Subcutaneous abdominal adipose tissue (tissue), 5 donors: Measurements from ENCODE around the gene SGIP1.

Experiments used
- H3K27ac ChIP-seq: one replicate; pipeline ENCODE4 v1.7.0; 2013; ENCODE audit warnings: low read depth, mild to moderate bottlenecking, inconsistent platforms, low read length, moderate library complexity
- H3K27me3 ChIP-seq, 5 donors: one replicate each; pipeline ENCODE4 v1.7.0; 2013; ENCODE audit warnings: low read length in 5 of 5, inconsistent platforms in 1 of 5; ENCODE audit not compliant: control insufficient read depth in 5 of 5, insufficient read depth in 4 of 5
- H3K36me3 ChIP-seq, 5 donors: one replicate each; pipeline ENCODE4 v1.7.0; 2013; ENCODE audit warnings: low read length in 5 of 5; ENCODE audit not compliant: control insufficient read depth in 5 of 5, insufficient read depth in 5 of 5
- H3K4me1 ChIP-seq, 5 donors: one replicate each; pipeline ENCODE4 v1.7.0; 2013; ENCODE audit warnings: low read length in 5 of 5, mild to moderate bottlenecking in 3 of 5, moderate library complexity in 1 of 5; ENCODE audit not compliant: control insufficient read depth in 5 of 5, insufficient read depth in 5 of 5
- H3K4me3 ChIP-seq, 5 donors: one replicate each; pipeline ENCODE4 v1.7.0; 2013; ENCODE audit warnings: low read length in 5 of 5, low read depth in 1 of 5
- H3K9ac ChIP-seq, 5 donors: one replicate each; pipeline ENCODE4 v1.7.0; 2013; ENCODE audit warnings: low read length in 5 of 5, mild to moderate bottlenecking in 4 of 5, moderate library complexity in 3 of 5
- H3K9me3 ChIP-seq, 5 donors: one replicate each; pipeline ENCODE4 v1.7.0; 2013; ENCODE audit warnings: low read length in 5 of 5; ENCODE audit not compliant: control insufficient read depth in 5 of 5
- donor health status: healthy.
- donor health status: healthy.
- donor health status: healthy.
- donor health status: healthy.
- donor health status: healthy.

Gene SGIP1

GRCh38 chr1:66644331-66644730, 110.4 kb downstream of the SGIP1 start:
- no peaks in the 10 kb centered on the region for H3K9me3 ChIP-seq
- H3K27ac ChIP-seq: no peak overlapping the region
- no peak overlapping the region for H3K4me3 ChIP-seq
- H3K4me1 ChIP-seq: no peaks in the 10 kb centered on the region
- H3K9ac ChIP-seq: no peak overlapping the region
- H3K36me3 ChIP-seq: no peaks in the 10 kb centered on the region
- H3K27me3 ChIP-seq: no peaks in the 10 kb centered on the region

DNA sequence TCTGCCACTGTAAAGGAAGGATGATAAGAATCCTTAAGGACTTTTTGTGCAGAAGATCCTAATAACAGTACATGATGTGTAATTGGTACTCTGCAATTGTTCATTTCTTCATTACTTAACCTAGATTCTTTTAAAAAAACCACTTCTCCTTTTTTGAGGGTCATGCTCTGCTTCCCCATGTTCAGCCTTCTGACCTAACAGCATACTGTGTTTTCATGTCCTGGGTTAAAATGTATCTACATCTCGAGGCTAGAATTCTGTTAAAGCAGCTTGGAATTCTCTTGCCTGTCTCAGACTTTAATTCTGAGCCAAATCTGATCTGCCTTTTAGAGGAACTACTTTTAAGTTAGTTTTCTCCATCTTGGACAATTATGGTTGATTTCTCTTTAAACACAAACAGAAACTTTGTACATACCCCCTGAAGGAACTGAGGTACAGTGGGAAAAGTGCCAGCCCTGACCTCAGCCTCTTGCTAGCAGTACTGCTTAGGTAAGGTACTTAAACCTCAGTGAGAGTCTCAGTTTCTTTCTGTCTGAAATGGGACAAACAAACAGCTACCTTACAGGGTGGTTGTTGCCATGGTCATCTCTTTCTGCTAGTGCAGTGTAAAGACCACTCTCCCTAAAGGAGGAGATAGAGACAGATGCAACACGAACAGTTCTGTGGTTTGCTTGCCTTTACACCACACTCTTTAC, 115.1 kb downstream of the SGIP1 start:
- H3K4me3 ChIP-seq: no peak overlapping the region
- no peaks in the 10 kb centered on the region for H3K27me3 ChIP-seq
- H3K27ac ChIP-seq: no peak overlapping the region
- no peak overlapping the region for H3K9ac ChIP-seq
- peaks cover 0 to 2% (median 0%) of the 10 kb centered on the region in 5 donors for H3K9me3 ChIP-seq
- H3K36me3 ChIP-seq: no peaks in the 10 kb centered on the region
- no peaks in the 10 kb centered on the region for H3K4me1 ChIP-seq

GRCh38 chr1:66652556-66652955, 118.6 kb downstream of the SGIP1 start:
- Histone ChIP-seq H3K4me3 (no peak overlapping the region), H3K9ac (no peak overlapping the region), H3K27me3 (no peaks in the 10 kb centered on the region), H3K36me3 (no peaks in the 10 kb centered on the region), H3K27ac (no peak overlapping the region), H3K4me1 (no peaks in the 10 kb centered on the region), H3K9me3 (peaks cover 0 to 2% (median 0%) of the 10 kb centered on the region in 5 donors)

DNA sequence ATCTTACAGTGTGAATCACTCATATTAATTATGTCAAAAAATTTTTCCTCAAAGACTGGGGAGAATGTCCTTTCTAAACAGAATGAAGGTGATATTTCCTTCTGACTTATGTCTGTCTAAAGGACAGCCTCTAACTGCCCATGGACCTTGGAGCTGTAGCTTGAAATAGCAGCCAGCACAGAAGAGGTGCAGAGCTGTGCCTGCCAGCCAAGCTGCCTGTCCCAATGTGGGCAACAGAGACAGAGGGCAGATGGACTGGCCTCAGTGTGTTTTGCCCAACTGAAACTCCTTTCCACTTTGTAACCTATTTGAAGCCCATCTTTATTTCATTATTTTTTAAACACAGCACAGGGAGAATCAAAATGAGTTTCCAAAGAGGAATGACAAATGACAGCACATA, 120.7 kb downstream of the SGIP1 start:
- no peak overlapping the region for H3K9ac ChIP-seq
- peaks cover 0 to 2% (median 0%) of the 10 kb centered on the region in 5 donors for H3K9me3 ChIP-seq
- H3K4me3 ChIP-seq: no peak overlapping the region
- no peaks in the 10 kb centered on the region for H3K4me1 ChIP-seq
- no peak overlapping the region for H3K27ac ChIP-seq
- no peaks in the 10 kb centered on the region for H3K36me3 ChIP-seq
- no peaks in the 10 kb centered on the region for H3K27me3 ChIP-seq

- no peak overlapping the region for H3K9ac ChIP-seq
- H3K9me3 ChIP-seq: no peaks in the 10 kb centered on the region
- H3K4me1 ChIP-seq: peaks cover 0 to 5% (median 3%) of the 10 kb centered on the region in 5 donors
- no peak overlapping the region for H3K4me3 ChIP-seq
- H3K36me3 ChIP-seq: no peaks in the 10 kb centered on the region
- H3K27me3 ChIP-seq: no peaks in the 10 kb centered on the region
- no peak overlapping the region for H3K27ac ChIP-seq
These were observed 137.5 kb downstream of the SGIP1 start for GRCh38 chr1:66671455-66671854.

GRCh38 chr1:66676613-66677298, 142.8 kb downstream of the SGIP1 start:
- H3K4me3 ChIP-seq: no peak overlapping the region
- peak overlapping the region; percentile 12 for H3K27ac ChIP-seq
- H3K4me1 ChIP-seq: peaks cover 0 to 16% (median 8%) of the 10 kb centered on the region in 5 donors

GRCh38 chr1:66678146-66678545, 144.2 kb downstream of the SGIP1 start:
- Histone ChIP-seq H3K36me3 (no peaks in the 10 kb centered on the region), H3K27me3 (no peaks in the 10 kb centered on the region), H3K27ac (no peak overlapping the region), H3K4me3 (no peak overlapping the region), H3K9me3 (no peaks in the 10 kb centered on the region), H3K4me1 (peaks cover 0 to 16% (median 8%) of the 10 kb centered on the region in 5 donors), H3K9ac (no peak overlapping the region)

More at GRCh38 chr1:66676613-66677298, 142.8 kb downstream of the SGIP1 start:
- H3K36me3 ChIP-seq: no peaks in the 10 kb centered on the region
- H3K9ac ChIP-seq: peak overlapping the region in 1 of 5 donors; percentile 44
- H3K27me3 ChIP-seq: no peaks in the 10 kb centered on the region
- no peaks in the 10 kb centered on the region for H3K9me3 ChIP-seq

GRCh38 chr1:66679140-66679539, 145.2 kb downstream of the SGIP1 start:
- H3K4me1 ChIP-seq: peaks cover 0 to 16% (median 8%) of the 10 kb centered on the region in 5 donors
- H3K36me3 ChIP-seq: no peaks in the 10 kb centered on the region
- no peaks in the 10 kb centered on the region for H3K27me3 ChIP-seq
- H3K27ac ChIP-seq: no peak overlapping the region
- no peaks in the 10 kb centered on the region for H3K9me3 ChIP-seq
- H3K9ac ChIP-seq: no peak overlapping the region
- H3K4me3 ChIP-seq: no peak overlapping the region

DNA sequence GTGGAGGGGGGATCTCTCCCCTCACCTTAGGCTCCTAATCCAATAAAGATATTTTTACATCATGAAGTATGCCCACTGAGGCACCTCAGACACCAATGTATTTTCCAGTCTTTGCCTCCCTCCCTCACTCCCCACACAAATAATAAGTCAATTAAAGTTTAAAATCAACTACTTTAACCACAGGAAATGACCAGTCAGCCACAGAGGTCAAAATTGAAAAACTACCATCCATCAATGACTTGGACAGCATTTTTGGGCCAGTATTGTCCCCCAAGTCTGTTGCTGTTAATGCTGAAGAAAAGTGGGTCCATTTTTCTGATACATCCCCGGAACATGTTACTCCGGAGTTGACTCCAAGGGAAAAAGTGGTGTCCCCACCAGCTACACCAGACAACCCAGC, 147.7 kb downstream of the SGIP1 start:
- Histone ChIP-seq H3K9ac (no peak overlapping the region), H3K4me3 (no peak overlapping the region), H3K9me3 (no peaks in the 10 kb centered on the region), H3K27ac (no peak overlapping the region), H3K4me1 (peaks cover 0 to 13% (median 5%) of the 10 kb centered on the region in 5 donors), H3K27me3 (no peaks in the 10 kb centered on the region), H3K36me3 (no peaks in the 10 kb centered on the region)

DNA sequence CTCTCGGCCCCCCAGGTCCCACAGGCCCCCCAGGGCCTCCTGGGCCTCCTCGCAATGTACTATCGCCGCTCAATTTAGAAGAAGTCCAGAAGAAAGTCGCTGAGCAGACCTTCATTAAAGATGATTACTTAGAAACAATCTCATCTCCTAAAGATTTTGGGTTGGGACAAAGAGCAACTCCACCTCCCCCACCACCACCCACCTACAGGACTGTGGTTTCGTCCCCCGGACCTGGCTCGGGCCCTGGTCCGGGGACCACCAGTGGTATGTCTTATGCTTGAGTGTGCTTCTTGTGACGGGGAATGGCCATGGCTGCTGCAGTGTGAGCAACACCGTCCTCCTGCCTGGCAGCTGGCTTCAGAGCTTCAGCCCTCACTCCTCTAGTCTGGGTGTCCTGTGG, 148.2 kb downstream of the SGIP1 start:
- Histone ChIP-seq H3K9me3 (no peaks in the 10 kb centered on the region), H3K27me3 (no peaks in the 10 kb centered on the region), H3K9ac (no peak overlapping the region), H3K36me3 (no peaks in the 10 kb centered on the region), H3K27ac (no peak overlapping the region), H3K4me3 (no peak overlapping the region), H3K4me1 (peaks cover 0 to 10% (median 4%) of the 10 kb centered on the region in 5 donors)
